Measurements from ENCODE around the gene PRRC2A.
"Not testable (repeated sequence)": the region's sequence is repeated elsewhere in the genome, so short reads cannot be mapped to it uniquely, and the experiment has no call there.

PRRC2A gene

DNA sequence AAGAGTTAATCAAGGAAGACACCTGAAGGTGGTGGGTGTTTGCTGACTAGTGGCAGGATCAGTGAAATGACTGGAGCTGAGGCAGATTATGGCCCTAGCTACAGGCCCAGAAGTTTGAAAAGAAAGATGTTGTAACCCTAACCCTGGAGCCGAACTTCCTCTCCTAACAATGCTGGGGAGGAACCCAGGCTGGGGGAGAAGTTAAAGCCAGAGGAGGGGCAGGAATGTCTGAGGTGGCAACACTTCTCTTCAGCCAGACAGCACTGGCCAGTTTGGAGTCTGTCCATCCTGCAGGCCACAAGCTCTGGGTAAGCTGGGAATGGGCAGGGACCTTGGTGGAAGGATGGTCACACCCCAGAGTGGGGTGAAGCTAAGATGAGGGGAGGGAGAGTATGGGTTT lies 34.5 kb upstream of the PRRC2A start, which contains the start of gene LST1:
TSS of gene LST1 (plus strand) at position 270 of the 400 bp plus-strand sequence. CDS start 1,023 bp downstream, outside the sequence.
- DNase-seq: no peak

DNA sequence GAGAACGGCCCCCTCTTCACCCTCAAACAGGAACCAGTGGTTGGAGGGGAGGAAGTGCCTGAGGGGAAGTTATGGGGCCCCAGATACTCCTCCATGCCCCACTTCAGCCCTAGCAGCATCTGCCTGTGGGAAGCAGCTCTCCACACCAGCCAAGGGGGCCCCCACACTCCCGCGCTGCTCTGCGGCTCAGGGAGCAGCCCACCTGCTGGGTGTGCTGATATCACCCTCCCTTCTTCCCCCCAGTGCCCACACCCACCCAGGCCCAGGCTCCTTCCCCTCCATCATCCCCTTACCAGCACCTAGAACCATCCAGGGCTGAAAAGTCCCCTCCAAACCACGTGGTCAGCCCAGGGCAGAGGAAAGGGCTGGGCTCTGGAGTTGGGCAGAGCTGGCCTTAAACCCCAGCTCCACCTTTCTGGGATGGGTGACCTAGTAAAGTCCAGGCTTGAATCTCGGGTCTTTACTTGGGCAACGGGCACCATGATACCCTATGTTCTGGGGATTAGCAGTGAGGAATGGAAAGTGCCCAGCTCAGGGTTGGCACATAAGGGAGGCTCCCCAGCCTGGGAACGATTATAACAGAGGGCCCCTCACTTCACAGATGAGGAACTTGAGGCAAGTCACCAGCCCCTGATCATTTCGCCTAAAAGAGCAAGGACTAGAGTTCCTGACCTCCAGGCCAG lies 33.8 kb upstream of the PRRC2A start:
- DNase-seq: no peak

DNA sequence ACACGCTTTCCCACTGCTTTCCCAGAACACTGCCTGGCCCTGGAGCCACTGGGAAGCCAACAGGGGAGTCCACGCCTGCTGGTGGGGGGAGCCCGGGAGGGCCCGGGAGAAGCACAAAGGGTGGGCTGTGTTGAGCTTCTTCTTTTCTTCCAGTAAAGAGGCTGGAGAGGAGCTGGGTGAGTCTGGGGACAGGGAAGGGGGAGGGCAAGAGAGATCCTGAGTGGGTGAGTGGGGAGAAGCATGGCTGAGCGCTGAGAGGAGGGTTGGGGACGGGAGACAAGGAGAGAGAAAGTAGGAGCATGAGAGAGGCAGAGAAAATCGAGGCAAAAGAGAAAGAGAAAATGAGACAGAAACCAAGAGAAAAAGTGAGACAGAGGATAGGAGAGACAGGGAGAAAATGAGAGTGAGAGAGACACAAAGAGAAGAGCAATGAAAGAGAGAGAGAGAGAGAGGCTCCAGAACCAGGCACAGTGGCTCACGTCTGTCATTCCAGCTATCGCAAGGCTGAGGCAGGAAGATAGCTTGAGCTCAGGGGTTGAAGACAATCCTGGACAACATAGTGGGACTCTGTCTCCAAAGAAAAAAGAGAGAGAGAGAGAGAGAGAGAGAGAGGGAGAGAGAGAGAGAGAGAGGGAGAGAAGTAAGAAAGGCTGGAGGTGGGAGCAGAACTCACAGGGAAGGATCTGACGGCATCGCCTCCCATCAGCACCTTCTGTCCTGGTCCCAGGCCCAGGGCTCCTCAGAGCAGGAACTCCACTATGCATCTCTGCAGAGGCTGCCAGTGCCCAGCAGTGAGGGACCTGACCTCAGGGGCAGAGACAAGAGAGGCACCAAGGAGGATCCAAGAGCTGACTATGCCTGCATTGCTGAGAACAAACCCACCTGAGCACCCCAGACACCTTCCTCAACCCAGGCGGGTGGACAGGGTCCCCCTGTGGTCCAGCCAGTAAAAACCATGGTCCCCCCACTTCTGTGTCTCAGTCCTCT lies 32.4 kb upstream of the PRRC2A start:
- no peak for DNase-seq

DNA sequence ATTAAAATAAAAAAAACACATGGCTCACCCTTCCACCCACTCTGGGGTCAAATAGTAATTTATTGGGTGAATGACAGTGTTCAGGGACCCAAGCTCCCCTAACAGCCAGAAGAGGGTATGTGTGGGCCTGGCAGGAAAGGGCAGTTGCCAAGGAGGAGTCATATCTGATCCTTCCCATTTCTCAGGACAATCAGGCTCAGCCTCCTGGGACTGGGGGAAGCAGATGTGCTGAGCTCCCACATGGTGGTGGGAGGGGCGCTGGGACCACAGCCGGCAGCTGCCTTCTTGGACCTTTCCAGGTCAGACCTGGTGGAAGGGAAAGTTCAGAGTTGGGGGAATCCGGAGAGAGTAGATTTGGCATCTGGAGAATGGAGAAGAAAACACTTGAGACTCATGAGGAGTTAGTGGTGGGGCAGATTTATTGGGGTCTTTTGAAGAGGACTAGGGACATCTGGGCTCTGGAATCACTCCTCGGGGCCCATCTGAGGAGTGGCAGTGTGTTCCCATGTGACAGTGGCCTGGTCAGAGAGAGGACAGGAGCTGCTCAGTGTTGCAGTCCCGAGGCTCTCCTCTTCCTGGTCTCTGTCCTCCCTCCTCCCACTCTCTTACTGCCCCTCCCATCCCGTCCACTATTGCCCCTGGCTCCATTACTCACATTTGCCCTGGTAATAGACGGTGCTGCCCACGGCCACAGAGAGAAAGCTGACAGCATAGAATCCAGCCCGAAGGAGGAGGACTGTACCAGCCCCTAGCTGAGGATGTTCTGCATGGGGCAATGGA lies 31.5 kb upstream of the PRRC2A start:
- DNase-seq: no peak

DNA sequence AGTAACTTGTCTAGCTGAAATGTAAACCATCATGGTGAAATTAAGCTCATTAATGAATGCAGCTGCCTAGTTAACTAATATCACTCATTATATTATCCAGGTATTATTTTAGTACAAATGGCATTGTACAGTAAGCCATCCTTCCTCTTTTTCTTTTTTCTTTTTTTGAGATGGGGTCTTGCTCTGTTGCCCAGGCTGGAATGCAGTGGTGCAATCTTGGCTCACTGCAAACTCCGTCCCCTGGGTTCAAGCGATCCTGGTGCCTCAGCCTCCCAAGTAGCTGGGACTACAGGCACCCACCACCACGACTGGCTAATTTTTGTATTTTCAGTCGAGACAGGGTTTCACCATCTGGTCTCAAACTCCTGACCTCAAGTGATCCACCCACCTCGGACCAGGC lies 29.8 kb upstream of the PRRC2A start:
- not testable (repeated sequence) for DNase-seq

DNA sequence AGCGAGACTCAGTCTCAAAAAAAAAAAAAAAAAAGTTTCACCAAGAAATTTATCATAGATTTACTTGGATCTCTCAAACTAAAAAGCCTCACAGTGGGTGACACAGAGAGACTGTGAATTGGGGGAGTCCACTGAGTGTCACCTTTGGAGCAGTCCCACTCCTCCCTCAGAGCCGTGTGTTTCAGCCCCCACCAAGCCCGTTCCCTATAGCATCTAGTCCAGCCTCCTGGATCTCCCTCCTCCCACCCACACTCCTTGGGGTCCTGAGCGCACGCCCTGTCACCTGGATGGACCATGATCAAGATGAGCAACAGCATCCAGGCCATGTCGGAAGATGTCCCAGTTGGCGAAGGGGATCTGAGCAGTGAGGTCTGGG lies 28.1 kb upstream of the PRRC2A start:
- no peak for DNase-seq

DNA sequence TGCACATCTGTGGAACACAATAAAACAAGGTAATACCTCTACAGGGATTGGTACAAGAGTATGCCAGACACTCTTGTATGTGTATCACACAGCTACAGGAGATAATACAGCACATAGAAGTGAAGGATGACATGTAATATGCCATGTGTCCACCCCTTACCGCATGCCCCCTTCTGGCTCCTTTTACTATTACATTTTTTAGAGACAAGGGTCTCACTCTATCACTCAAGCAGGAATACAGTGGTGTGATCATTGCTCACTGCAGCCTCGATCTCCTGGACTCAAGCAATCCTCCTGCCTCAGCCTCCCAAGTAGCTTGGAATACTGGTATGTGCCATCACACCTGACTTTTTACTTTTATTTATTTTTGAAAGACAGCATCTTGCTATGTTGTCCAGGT lies 23.5 kb upstream of the PRRC2A start:
- peak; percentile 26 for DNase-seq

DNA sequence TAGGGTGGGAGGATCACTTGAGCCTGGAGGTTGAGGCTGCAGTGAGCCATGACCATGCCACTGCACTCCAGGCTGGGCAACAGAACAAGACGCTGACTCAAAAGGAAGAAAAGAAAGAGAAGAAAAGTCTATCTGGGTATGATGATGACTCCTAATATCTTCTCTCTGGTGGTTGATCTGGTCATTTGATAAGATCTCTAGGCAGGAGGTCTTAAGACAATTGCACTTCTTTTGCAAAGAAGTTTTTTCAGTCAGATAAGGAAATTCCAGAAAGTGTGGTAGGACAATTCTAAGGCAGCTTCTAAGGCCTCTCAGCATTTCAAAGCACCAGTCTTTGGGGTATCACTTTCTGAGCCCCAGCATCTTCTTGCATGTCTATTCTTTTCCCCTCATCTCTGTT lies 13.2 kb upstream of the PRRC2A start:
- DNase-seq: no peak

DNA sequence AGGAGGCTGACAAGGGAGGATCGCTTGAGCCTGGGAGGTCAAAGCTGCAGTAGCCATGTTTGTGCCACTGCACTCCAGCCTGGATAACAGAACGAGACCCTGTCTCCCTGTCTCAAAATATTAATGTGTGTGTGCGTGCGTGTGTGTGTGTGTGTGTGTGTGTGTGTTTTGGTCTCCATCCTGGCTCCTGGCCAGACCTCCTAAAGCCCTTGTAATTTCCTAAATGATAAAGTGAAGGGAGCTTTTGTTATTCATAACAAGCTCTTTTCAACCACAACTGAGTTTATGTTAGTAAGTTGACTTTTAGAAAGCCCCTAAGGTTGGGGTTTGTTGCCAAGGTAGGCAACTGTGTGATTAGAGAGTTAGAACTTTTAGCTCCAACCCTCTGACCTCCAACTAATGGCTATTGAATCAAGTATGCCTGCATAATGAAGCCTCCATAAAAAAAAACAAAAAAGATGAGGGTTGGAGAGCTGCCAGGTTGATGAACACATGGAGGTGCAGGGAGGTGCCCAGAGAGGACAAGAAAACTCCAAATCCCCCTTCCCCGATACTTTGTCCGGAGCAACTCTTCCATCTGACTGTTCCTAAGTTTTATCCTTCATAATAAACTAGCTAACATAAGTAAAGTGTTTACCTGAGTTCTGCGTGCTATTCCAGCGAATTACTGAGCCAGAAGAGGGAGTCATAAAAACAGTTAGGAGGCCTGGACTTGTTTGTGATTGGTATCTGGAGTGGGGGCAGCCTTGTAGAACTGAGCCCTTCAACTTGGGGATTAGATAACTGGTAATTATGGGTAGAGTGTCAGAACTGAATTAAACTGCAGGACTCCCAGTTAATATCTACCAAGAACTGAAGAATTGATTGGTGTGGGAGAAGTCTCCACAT lies 10.8 kb upstream of the PRRC2A start:
- no peak for DNase-seq

DNA sequence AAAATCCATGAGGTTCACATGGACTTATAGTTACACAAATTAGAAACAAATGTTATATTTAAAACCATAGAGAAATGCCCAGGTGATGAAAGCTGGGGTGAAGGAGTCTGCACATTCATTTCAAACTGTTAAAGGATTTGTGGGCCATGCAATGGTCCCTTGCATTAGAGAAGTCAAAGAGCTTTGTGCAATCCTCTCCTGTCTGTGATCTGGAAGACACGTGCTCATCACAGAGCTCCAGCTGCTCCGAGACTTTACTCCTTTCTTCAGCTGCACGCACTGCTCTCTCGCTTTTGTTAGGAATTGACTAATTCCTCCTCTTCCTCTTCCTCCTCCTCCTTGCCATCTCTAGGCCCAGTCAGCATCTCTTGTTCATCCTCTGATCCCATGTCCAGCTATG lies 9.5 kb upstream of the PRRC2A start:
- DNase-seq: no peak

DNA sequence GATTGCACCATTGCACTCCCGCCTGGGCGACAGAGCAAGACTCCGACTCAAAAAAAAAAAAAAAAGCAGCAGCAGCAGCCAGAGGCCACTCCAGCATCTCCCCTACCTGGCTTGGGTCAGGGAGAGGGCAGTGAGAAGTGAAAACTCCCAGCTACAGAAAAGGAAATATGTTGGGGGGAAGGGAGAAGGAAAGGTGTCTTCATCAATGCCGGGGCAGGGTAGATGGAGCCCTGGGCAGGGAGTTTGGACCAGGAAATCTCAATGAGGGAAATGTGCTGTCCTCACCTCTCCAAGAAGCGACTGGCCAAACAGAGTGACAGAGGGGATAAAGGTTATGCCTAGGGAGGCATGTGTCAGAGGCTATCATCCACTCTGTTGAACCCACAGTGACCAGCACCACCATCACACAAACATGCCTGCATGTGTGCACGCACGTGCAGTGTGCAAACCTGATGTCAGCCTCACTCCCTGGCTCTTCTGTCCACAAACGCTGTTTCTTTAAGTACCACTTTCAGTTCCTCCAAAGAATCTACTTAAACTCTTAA lies 6.4 kb upstream of the PRRC2A start:
- DNase-seq: no peak

DNA sequence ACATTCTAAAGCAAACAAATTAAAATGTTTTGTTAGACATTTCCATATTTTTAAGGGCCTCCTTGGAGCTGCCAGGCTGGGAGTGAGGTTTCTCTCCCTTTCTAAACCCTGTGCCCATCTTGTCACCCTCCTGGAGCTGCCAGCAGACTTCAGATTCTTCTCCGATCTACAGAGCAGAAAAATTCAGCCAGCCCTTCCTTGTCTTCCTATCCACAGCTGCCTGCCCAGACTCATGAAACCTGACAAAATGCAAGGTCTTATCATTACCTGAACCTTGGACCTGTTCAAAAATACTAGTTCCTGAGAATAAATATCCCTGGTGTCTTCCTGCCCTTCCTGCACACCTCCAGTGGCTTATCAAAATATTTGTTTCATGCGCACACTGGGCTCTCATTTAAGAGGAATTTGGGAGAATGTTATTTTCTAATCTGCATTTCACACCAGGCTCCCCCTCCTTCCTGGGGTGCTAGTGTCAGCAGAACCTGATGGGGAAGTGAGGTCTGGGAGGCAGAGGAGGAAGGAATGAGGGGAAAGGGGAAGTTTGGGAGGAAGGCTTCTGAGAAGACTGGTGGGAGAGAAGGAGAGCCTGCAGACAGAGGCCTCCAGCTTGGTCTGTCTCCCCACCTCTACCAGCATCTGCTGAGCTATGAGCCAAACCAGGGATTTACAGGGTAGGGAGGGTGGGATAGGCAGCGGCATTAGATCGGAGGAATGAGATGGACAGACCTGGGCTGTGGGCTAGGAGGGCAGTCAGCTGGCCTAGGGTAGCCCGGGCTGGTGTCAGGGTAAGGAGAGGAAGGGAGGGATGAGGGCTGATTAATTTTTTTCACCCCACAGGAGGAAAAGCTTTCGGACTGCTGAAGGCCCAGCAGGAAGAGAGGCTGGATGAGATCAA lies 5.6 kb upstream of the PRRC2A start, which contains the start of gene AIF1:
TSS of gene AIF1 (plus strand) at position 551 of the 895 bp plus-strand sequence. CDS start at position 647, 96 bp downstream.
- no peak for DNase-seq

DNA sequence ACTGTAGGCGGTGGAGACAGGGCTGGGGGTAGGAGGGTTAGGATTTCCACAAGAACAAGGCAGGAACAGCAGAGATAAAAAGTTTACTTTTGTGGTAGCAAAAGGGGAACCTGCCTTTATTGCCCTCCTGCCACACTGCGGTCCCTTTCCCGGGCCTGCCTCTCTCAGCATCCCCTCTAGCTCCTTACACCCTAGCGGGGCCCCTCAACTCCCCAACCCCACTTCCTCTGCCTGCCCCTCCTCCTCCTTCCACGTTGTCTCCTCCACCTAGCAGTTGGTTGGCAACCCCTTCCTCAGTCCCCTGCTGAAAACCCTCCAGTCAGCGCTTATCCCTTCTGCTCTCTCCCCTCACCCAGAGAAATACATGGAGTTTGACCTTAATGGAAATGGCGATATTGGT lies 4.8 kb upstream of the PRRC2A start:
- DNase-seq: no peak

DNA sequence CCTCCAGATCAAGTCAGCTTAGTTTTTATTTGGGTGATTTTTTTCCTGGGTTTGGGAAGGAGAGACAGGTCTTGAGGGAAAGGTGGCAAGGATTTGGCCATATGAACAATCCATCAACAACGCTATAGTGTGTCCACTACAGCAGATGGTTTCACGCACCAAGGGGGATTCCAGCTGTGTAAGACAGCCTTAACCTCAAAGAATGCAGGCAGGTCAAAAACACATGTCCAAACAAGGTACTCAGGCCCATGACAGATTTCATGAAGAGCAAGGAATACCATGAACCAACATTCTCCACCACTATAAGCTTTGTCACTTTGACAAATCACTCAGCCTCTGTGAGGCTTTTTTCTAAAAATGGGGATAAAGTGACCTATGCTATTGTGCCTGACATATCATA lies 3.5 kb upstream of the PRRC2A start:
- no peak for DNase-seq

DNA sequence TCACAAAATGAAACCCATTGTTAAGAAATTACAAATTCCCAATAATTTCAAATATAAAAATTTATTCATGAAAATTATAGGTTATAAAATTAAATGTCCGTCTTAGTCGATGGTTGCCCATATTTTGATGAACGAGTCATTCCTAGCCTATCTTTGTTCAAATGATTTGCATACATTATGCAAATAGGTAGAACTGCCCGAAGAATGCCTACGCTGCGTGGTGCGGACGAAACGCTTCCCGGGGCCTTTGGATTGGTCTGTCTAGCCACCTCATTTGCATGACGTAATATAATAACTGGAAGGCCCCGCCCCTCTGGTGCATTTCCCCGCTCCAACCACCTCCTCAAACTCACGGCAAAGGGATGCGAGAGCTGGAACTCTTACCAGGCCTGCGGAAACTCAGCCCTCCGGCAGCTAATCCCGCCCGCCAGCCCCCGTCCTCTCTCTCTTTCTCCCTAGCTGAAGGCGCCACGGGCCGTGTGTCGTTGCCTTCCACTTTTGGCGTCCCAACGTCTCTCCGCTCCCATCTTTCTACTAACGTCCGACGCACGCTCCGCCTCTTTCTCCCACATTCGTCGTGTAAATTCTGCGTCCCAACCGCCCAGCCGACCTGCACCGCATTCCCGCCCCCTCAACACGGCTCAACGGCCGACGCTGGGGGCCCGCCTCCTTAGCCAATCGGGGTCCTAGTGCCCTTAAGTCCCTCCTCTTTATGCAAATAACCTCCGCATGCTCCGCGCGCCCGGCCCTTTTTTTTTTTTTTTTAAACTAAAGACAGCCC lies 520 bp upstream of the PRRC2A start:
- peak; percentile 100 for DNase-seq

DNA sequence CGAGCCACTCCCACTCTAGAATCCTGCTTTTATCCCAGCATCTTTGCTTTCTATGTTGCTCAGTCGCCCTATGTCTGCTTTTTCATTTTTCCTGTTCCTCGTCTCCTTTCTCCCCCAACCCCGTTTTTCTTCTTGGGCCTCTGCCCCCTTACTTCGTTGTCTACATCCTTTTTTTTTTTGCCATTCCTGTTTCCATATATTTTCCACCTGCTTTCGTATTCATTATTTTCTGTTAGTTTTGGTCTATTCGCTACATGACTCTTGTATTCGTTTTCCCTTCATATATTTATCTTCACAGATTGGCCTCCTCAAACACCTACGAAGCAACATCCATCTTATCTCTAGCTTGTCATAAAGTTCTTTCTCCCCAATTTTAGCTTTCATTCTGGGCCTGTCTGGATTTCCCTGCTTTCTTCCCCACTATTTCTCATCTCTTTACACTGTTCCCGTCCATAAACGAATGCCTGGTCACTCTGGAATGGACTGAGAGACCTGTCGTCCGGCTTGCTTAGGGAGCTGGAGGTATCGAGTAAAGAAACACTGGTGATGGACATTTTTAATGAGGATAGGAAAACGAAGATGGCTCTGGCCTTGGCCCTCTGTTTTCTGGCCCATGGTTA lies 915 bp downstream of the PRRC2A start:
- no peak for DNase-seq

DNA sequence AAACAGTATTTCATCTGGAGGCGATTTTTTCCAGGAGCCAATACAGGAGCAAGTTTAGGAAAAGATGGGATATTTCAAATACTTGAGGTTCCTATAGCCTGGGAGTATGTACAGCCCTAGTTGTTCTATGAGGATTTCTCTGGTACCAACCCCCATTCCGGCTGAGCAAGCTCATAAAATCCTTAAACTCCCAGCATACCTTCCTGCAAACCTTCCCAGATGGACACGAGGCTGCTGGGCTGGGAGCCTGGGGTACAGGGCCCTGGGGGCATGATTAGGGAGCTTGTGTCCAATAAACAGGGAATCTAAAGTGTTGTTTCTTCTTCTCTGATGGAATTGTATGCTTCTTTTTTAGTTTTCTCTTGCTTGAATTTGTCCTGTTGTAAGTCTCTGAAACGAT lies 1.5 kb downstream of the PRRC2A start:
- peak; percentile 18 for DNase-seq

DNA sequence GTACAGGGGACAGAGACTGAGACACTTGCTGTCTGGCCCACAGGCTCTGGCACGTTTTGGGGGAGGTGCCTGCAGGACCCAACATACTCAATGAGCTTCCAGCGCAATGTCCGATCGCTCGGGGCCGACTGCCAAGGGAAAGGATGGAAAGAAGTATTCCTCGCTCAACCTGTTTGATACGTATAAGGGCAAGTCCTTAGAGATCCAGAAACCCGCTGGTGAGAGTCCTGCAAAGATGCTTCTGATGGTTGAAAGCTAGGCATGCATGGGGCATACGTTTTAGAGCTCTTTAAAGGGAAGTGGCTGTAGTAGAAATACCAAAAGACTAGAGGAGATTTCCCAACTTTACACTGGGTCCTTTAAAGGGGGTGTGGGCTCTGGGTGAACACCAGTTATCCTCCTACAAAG lies 2.2 kb downstream of the PRRC2A start:
- no peak for DNase-seq

DNA sequence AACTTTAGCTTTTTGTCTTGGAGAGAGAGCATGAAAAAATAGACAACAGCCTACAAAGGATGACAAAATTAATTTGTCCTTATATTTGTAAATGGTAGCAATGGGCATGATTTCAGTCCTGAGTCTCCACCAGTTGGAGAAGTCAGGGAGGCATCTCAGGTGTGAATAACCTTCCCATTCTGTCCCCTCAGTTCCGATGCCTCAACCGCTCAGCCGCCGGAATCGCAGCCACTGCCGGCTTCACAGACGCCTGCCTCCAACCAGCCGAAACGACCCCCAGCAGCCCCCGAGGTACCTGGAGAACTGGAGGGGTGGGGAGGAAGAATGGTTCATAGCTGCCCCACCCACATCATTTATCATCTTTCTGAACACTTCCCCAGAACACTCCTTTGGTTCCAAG lies 3.6 kb downstream of the PRRC2A start:
- no peak for DNase-seq
